LNCaP clone FGC (cell line): ENCODE results near the gene ZC3H8.
"Not testable (repeated sequence)": the region's sequence is repeated elsewhere in the genome, so short reads cannot be mapped to it uniquely, and the experiment has no call there.

Experiments used
- DNase-seq: peaks from one replicate; pipeline ENCODE4 v3.0.0-alpha.2; 2011; ENCODE audit warnings: low read depth
- H3K4me3 ChIP-seq: 2 replicates; pipeline ENCODE4 v1.5.1; 2011; ENCODE audit warnings: mild to moderate bottlenecking, low read depth, low read length, control low read depth
- CTCF ChIP-seq: IDR thresholded peaks from 2 replicates; pipeline ENCODE4 v1.5.1; 2012; ENCODE audit warnings: mild to moderate bottlenecking; ENCODE audit not compliant: control insufficient read depth, insufficient read depth; ENCODE audit errors: extremely low read depth

The ZC3H8 gene

GRCh38 chr2:112293636-112294401 is 39.0 kb upstream of the ZC3H8 start:
- DNase-seq, result no peak
- H3K4me3 ChIP-seq, result no peak overlapping the region
- TF ChIP-seq CTCF, result no peak

DNA sequence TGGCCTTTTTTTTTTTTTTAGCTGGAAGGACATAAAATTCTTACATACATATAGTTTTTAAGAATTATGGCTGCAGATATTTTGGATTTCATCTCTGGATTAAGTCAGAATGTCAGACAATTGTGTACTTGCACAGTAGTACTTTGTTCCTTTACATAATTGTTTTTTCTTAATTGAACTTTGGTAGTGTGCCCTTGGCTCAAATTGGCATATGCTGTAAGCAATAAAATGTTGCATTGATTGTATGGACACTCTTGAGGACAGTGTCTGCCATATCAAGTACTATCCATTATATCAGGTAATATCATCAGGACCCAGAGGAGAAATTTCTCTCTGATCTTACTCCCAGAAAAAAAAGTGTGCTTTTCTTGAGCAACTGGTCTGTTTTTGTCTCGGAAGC is 35.8 kb upstream of the ZC3H8 start:
- DNase-seq, result no peak
- H3K4me3 ChIP-seq, result no peak overlapping the region
- no peak for TF ChIP-seq CTCF

GRCh38 chr2:112290088-112290487 is 35.2 kb upstream of the ZC3H8 start:
- no peak for TF ChIP-seq CTCF
- H3K4me3 ChIP-seq, result no peak overlapping the region
- DNase-seq, result no peak

DNA sequence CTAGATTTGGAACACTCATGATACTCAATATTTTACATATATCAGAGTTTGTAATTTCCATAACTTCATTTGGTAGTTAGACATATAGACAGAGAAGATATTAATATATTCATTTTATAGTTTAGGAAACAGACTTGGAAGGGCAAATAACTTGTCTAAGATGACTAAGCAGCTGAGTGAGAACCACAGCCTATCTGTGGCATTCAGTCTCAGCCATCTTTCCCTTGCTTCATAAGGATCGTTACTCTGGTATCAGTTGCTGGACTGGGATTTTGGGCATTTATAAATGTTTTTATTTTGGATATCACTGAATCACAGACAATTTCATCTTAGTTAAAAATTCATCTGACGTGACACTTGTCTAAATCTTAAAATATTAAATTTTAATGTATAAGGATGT is 28.7 kb upstream of the ZC3H8 start:
- not testable (repeated sequence) for H3K4me3 ChIP-seq, DNase-seq

GRCh38 chr2:112282066-112282465 is 27.2 kb upstream of the ZC3H8 start:
- not testable (repeated sequence) for DNase-seq, H3K4me3 ChIP-seq

GRCh38 chr2:112277596-112278220 is 22.9 kb upstream of the ZC3H8 start:
- no peak overlapping the region for H3K4me3 ChIP-seq
- no peak for TF ChIP-seq CTCF
- DNase-seq, result no peak

DNA sequence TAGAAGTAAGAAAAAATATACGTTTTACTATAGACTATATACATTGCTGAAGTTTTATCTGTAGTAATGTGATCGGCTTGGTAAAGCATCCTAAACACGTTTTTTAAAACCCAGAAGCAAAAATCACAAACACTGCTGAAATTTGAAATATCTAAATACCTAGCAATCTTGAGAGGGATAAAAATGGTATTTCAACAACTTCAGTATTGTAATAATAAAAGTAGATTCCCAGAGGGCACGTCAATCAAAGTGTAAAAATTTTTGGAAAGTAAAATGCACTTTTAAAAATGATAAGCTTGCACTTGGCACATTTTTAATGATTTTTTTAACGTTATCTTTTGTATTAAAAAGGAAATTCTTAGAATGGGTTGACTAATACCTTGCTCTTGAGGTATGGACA is 22.1 kb upstream of the ZC3H8 start:
- TF ChIP-seq CTCF, result no peak
- DNase-seq, result no peak
- H3K4me3 ChIP-seq, result no peak overlapping the region
